ENCODE measurements around the gene ZDHHC14. TPM values are rescaled to one million over a fixed set of nuclear protein-coding genes. Genes with fewer than 3 reads are reported as not detected.

Gene ZDHHC14
- total and polyA plus RNA-seq, 4 donors: 4.3 to 18.3 (median 8.9) TPM

DNA sequence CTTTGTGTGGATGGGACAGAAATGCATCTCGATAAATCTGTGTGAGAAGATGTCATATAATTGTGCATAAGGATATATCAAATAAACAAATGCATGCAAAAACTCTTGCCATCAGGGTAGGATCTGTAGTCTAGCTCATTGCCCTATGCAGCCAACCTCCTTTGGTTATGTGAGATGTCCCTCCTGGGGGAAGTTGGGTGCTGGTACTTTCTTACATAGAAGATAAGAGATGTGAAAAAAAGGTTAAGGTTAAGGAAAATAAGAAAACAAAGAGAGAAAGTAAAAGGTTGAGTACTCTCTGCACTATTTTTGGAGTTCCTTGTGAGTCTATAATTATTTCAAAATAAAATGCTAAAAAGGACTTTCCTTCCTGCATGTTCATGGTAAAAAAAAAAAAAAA is 30.4 kb downstream of the ZDHHC14 start:
- WGBS, 2 donors: 92 to 95% methylated on average over 1 of the region's 1 CpG
- Histone ChIP-seq H3K27ac (ENCODE audit: low read depth in 1 of 2, low read length in 1 of 2) (no peak overlapping the region), H3K9ac (ENCODE audit: insufficient read depth in 1 of 2, low read length in 2 of 2) (no peak overlapping the region), H3K27me3 (ENCODE audit: control insufficient read depth in 3 of 3, insufficient read depth in 3 of 3, low read length in 2 of 3) (no peaks in the 10 kb centered on the region), H3K9me3 (ENCODE audit: control insufficient read depth in 4 of 4, insufficient read depth in 3 of 4, low read length in 3 of 4) (no peaks in the 10 kb centered on the region), H3K4me1 (ENCODE audit: control insufficient read depth in 5 of 5, insufficient read depth in 5 of 5, low read length in 5 of 5) (peaks cover 0 to 5% (median 0%) of the 10 kb centered on the region in 5 donors), H3K36me3 (ENCODE audit: control insufficient read depth in 4 of 4, insufficient read depth in 4 of 4, low read length in 4 of 4) (no peaks in the 10 kb centered on the region), H3K4me3 (no peak overlapping the region)
- ATAC-seq (ENCODE audit: insufficient read depth, low FRiP score): no peak
- no peak for DNase-seq
- TF ChIP-seq, protein P1, sequence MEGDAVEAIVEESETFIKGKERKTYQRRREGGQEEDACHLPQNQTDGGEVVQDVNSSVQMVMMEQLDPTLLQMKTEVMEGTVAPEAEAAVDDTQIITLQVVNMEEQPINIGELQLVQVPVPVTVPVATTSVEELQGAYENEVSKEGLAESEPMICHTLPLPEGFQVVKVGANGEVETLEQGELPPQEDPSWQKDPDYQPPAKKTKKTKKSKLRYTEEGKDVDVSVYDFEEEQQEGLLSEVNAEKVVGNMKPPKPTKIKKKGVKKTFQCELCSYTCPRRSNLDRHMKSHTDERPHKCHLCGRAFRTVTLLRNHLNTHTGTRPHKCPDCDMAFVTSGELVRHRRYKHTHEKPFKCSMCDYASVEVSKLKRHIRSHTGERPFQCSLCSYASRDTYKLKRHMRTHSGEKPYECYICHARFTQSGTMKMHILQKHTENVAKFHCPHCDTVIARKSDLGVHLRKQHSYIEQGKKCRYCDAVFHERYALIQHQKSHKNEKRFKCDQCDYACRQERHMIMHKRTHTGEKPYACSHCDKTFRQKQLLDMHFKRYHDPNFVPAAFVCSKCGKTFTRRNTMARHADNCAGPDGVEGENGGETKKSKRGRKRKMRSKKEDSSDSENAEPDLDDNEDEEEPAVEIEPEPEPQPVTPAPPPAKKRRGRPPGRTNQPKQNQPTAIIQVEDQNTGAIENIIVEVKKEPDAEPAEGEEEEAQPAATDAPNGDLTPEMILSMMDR (IDR thresholded peaks at IDR 0.05; ENCODE audit: control extremely low read depth, extremely low read depth): no peak

DNA sequence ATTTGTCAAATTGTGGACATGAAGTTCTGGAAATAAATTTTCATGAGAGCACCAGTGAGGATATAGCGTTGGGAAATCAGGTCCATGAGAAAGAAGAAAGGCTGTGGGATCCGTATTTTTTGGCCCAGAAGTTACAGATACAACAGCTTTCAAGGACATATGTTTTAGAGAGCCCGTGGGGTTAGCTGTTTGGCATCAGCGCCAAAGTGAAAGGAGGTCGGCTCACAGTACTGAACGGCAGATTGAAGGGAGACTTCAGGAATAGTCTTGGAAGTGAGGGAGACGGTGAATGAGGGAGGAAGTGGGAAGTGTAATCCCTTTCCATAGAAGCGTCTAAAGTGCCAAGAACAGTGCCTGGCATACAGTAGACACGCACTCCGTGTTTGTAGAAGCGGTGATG is 31.8 kb downstream of the ZDHHC14 start:
- no peak overlapping the region for H3K27ac ChIP-seq (ENCODE audit: low read depth in 1 of 2, low read length in 1 of 2)
- H3K27me3 ChIP-seq (ENCODE audit: control insufficient read depth in 3 of 3, insufficient read depth in 3 of 3, low read length in 2 of 3): no peaks in the 10 kb centered on the region
- WGBS, 2 donors: 87 to 94% methylated on average over 11 of the region's 11 CpGs
- H3K36me3 ChIP-seq (ENCODE audit: control insufficient read depth in 4 of 4, insufficient read depth in 4 of 4, low read length in 4 of 4): no peaks in the 10 kb centered on the region
- no peak overlapping the region for H3K9ac ChIP-seq (ENCODE audit: insufficient read depth in 1 of 2, low read length in 2 of 2)
- H3K9me3 ChIP-seq (ENCODE audit: control insufficient read depth in 4 of 4, insufficient read depth in 3 of 4, low read length in 3 of 4): no peaks in the 10 kb centered on the region
- ATAC-seq (ENCODE audit: insufficient read depth, low FRiP score): no peak
- TF ChIP-seq, protein P1 (IDR thresholded peaks at IDR 0.05; ENCODE audit: control extremely low read depth, extremely low read depth): no peak
- no peak overlapping the region for H3K4me3 ChIP-seq
- H3K4me1 ChIP-seq (ENCODE audit: control insufficient read depth in 5 of 5, insufficient read depth in 5 of 5, low read length in 5 of 5): no peaks in the 10 kb centered on the region
- DNase-seq: no peak

DNA sequence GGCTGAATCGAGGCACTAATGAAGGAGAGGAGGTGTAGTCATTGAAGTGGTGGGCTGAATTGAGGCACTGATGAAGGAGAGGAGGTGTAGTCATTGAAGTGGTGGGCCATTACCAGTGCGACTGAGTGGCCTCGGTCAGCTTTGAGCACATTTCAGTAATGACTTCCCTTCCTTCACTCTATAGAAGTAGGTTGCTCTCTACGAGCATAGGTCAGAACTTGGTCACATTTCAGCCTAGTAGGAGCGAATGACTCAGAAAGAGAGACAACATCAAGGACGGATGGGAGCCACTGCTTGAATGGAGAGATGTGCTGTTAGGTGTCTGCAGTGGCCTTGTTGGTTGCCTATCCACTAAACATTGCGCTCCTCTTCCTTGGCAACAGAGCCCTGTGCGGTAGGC is 39.5 kb downstream of the ZDHHC14 start:
- peaks cover 0 to 5% (median 0%) of the 10 kb centered on the region in 4 donors for H3K36me3 ChIP-seq (ENCODE audit: control insufficient read depth in 4 of 4, insufficient read depth in 4 of 4, low read length in 4 of 4)
- no peak for ATAC-seq (ENCODE audit: insufficient read depth, low FRiP score)
- H3K4me1 ChIP-seq (ENCODE audit: control insufficient read depth in 5 of 5, insufficient read depth in 5 of 5, low read length in 5 of 5): peaks cover 0 to 22% (median 15%) of the 10 kb centered on the region in 5 donors
- WGBS, 2 donors: 84% methylated on average over 8 of the region's 8 CpGs
- no peaks in the 10 kb centered on the region for H3K27me3 ChIP-seq (ENCODE audit: control insufficient read depth in 3 of 3, insufficient read depth in 3 of 3, low read length in 2 of 3)
- peaks cover 0 to 5% (median 0%) of the 10 kb centered on the region in 4 donors for H3K9me3 ChIP-seq (ENCODE audit: control insufficient read depth in 4 of 4, insufficient read depth in 3 of 4, low read length in 3 of 4)
- TF ChIP-seq, protein P1 (IDR thresholded peaks at IDR 0.05; ENCODE audit: control extremely low read depth, extremely low read depth): no peak
- DNase-seq: no peak
- H3K27ac ChIP-seq (ENCODE audit: low read depth in 1 of 2, low read length in 1 of 2): no peak overlapping the region
- H3K4me3 ChIP-seq: no peak overlapping the region
- H3K9ac ChIP-seq (ENCODE audit: insufficient read depth in 1 of 2, low read length in 2 of 2): no peak overlapping the region

DNA sequence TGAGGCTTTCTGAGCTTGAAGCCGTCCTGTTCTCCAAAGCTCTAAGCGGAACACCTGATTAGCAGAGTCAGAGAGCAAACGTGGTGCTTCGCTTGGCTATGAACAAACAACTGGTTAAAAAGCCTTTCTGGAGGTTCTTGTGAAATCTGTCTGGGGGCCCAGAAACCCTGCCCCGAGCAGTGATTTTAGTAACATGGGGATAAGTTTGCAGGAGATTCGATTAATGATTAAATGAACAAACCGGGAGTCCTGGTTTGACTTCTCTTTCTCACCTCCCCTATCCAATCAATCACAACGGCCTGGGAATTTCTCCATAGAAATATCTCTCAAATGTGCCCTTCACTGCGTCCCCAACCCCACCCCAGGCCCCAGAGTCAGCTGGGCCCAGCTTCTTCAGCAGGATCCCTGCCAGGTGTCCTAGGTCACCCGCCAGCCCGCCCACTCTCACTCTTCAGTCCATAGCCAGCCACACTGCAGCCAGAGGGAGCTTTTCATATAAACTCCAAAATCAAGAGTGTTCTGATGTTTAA is 43.6 kb downstream of the ZDHHC14 start:
- ATAC-seq (ENCODE audit: insufficient read depth, low FRiP score): no peak
- TF ChIP-seq, protein P1 (IDR thresholded peaks at IDR 0.05; ENCODE audit: control extremely low read depth, extremely low read depth): no peak
- Histone ChIP-seq H3K4me3 (no peak overlapping the region), H3K9me3 (ENCODE audit: control insufficient read depth in 4 of 4, insufficient read depth in 3 of 4, low read length in 3 of 4) (peaks cover 0 to 1% (median 0%) of the 10 kb centered on the region in 4 donors), H3K27ac (ENCODE audit: low read depth in 1 of 2, low read length in 1 of 2) (no peak overlapping the region), H3K4me1 (ENCODE audit: control insufficient read depth in 5 of 5, insufficient read depth in 5 of 5, low read length in 5 of 5) (peaks cover 2 to 28% (median 20%) of the 10 kb centered on the region in 5 donors), H3K36me3 (ENCODE audit: control insufficient read depth in 4 of 4, insufficient read depth in 4 of 4, low read length in 4 of 4) (peaks cover 0 to 1% (median 0%) of the 10 kb centered on the region in 4 donors), H3K27me3 (ENCODE audit: control insufficient read depth in 3 of 3, insufficient read depth in 3 of 3, low read length in 2 of 3) (no peaks in the 10 kb centered on the region), H3K9ac (ENCODE audit: insufficient read depth in 1 of 2, low read length in 2 of 2) (peak overlapping the region in 1 of 2 donors; percentile 44)
- peak; percentile 52 to 69 (median 61) for DNase-seq
- 65 to 78% methylated on average over 11 of the region's 11 CpGs for WGBS, 2 donors

Data from lung (tissue), 12 donors.